H9 (cell line): ENCODE data around the gene NR5A1. TPM values are rescaled to one million over a fixed set of nuclear protein-coding genes. Genes with fewer than 3 reads are reported as not detected.

Source experiments
- DNase-seq: peaks from one replicate; pipeline ENCODE4 v3.0.0-alpha.2; 2017
- H2AFZ ChIP-seq: one replicate; pipeline ENCODE4 v1.6.1; 2013; ENCODE audit warnings: mild to moderate bottlenecking, low read length, control low read depth, moderate library complexity
- H2AK5ac ChIP-seq: 2 replicates; pipeline ENCODE4 v1.6.1; 2013; ENCODE audit warnings: low read length, control low read depth, mixed read lengths; ENCODE audit not compliant: insufficient read length
- H2BK120ac ChIP-seq: one replicate; pipeline ENCODE4 v1.6.1; 2013; ENCODE audit warnings: low read depth, mild to moderate bottlenecking, low read length, control low read depth, inconsistent platforms; ENCODE audit not compliant: poor library complexity, severe bottlenecking
- H2BK12ac ChIP-seq: 2 replicates; pipeline ENCODE4 v1.6.1; 2013; ENCODE audit warnings: low read length, control low read depth, mixed read lengths, low read depth; ENCODE audit not compliant: insufficient read length
- H2BK15ac ChIP-seq: 2 replicates; pipeline ENCODE4 v1.6.1; 2013; ENCODE audit warnings: low read depth, low read length, control low read depth
- H2BK20ac ChIP-seq: one replicate; pipeline ENCODE4 v1.6.1; 2013; ENCODE audit warnings: low read depth, mild to moderate bottlenecking, low read length, control low read depth, inconsistent platforms; ENCODE audit not compliant: poor library complexity, severe bottlenecking
- H2BK5ac ChIP-seq: 2 replicates; pipeline ENCODE4 v1.6.1; 2013; ENCODE audit warnings: low read length, control low read depth, mixed read lengths; ENCODE audit not compliant: insufficient read length
- H3K14ac ChIP-seq: 2 replicates; pipeline ENCODE4 v1.6.1; 2013; ENCODE audit warnings: low read length, control low read depth; ENCODE audit not compliant: insufficient read depth
- H3K18ac ChIP-seq: 2 replicates; pipeline ENCODE4 v1.6.1; 2013; ENCODE audit warnings: low read depth, mild to moderate bottlenecking, mixed read lengths, low read length, control low read depth; ENCODE audit not compliant: insufficient read length
- H3K23ac ChIP-seq: 2 replicates; pipeline ENCODE4 v1.6.1; 2013; ENCODE audit warnings: low read length, control low read depth, mixed read lengths, low read depth; ENCODE audit not compliant: insufficient read length
- H3K23me2 ChIP-seq: 2 replicates; pipeline ENCODE4 v1.6.1; 2013; ENCODE audit warnings: low read depth, mild to moderate bottlenecking, mixed read lengths, low read length, control low read depth; ENCODE audit not compliant: insufficient read length, poor library complexity, severe bottlenecking
- H3K27ac ChIP-seq: 2 replicates; pipeline ENCODE4 v1.5.1; 2013; ENCODE audit warnings: low read length, control low read depth, mixed read lengths, low read depth; ENCODE audit not compliant: insufficient read length
- H3K27me3 ChIP-seq: 2 replicates; pipeline ENCODE4 v1.6.1; 2013; ENCODE audit warnings: low read length, control low read depth, inconsistent platforms; ENCODE audit not compliant: insufficient read depth
- H3K4ac ChIP-seq: 2 replicates; pipeline ENCODE4 v1.6.1; 2013; ENCODE audit warnings: low read depth, mild to moderate bottlenecking, control low read depth, inconsistent platforms, low read length, moderate library complexity
- H3K4me1 ChIP-seq: 2 replicates; pipeline ENCODE4 v1.6.1; 2013; ENCODE audit warnings: low read length, control low read depth, inconsistent platforms; ENCODE audit not compliant: insufficient read depth
- H3K4me2 ChIP-seq: 2 replicates; pipeline ENCODE4 v1.6.1; 2013; ENCODE audit warnings: low read length, control low read depth, mixed read lengths; ENCODE audit not compliant: insufficient read length, insufficient read depth
- H3K56ac ChIP-seq: 2 replicates; pipeline ENCODE4 v1.6.1; 2013; ENCODE audit warnings: low read depth, mild to moderate bottlenecking, mixed read lengths, low read length, control low read depth; ENCODE audit not compliant: insufficient read length
- H3K79me1 ChIP-seq: 2 replicates; pipeline ENCODE4 v1.6.1; 2013; ENCODE audit warnings: low read depth, mild to moderate bottlenecking, moderate library complexity, low read length, control low read depth, inconsistent platforms; ENCODE audit not compliant: insufficient read depth, poor library complexity, severe bottlenecking
- H3K79me2 ChIP-seq: 2 replicates; pipeline ENCODE4 v1.6.1; 2013; ENCODE audit warnings: low read length, control low read depth, inconsistent platforms; ENCODE audit not compliant: insufficient read depth
- H3K9ac ChIP-seq: 2 replicates; pipeline ENCODE4 v1.6.1; 2013; ENCODE audit warnings: low read length, control low read depth, mixed read lengths; ENCODE audit not compliant: insufficient read length; ENCODE audit errors: extremely low read depth
- H3K9me3 ChIP-seq: one replicate; pipeline ENCODE4 v1.6.1; 2013; ENCODE audit warnings: low read depth, low read length, inconsistent platforms; ENCODE audit not compliant: control insufficient read depth
- H3T11ph ChIP-seq: one replicate; pipeline ENCODE4 v1.6.1; 2013; ENCODE audit warnings: mild to moderate bottlenecking, low read length, control low read depth, inconsistent platforms
- H4K20me1 ChIP-seq: one replicate; pipeline ENCODE4 v1.6.1; 2013; ENCODE audit not compliant: control insufficient read depth, insufficient read length, insufficient read depth
- H4K5ac ChIP-seq: 2 replicates; pipeline ENCODE4 v1.6.1; 2013; ENCODE audit warnings: low read depth, mild to moderate bottlenecking, mixed read lengths, low read length, control low read depth; ENCODE audit not compliant: insufficient read length
- H4K8ac ChIP-seq: replicated peaks from 2 replicates; pipeline ENCODE4 v1.6.1; 2013; ENCODE audit warnings: low read length, control low read depth, mixed read lengths, low read depth; ENCODE audit not compliant: insufficient read length
- H4K91ac ChIP-seq: 2 replicates; pipeline ENCODE4 v1.6.1; 2013; ENCODE audit warnings: low read depth, mild to moderate bottlenecking, moderate library complexity, mixed read lengths, low read length, control low read depth; ENCODE audit not compliant: insufficient read length
- H3K27ac Mint-ChIP-seq, 3 experiments: 2 replicates in 2 of 3; 3 replicates in 1 of 3; pipeline ENCODE4 v1.8.0; 2020 to 2021; ENCODE audit warnings: mixed read lengths in 3 of 3, mild to moderate bottlenecking in 1 of 3, moderate library complexity in 1 of 3
- H3K27me3 Mint-ChIP-seq: 2 replicates; pipeline ENCODE4 v1.8.0; 2021; ENCODE audit warnings: low read depth, mild to moderate bottlenecking, moderate library complexity, mixed read lengths
- H3K36me3 Mint-ChIP-seq, 3 experiments: 2 replicates in 2 of 3; 3 replicates in 1 of 3; pipeline ENCODE4 v1.8.0; 2020 to 2021; ENCODE audit warnings: low read depth in 3 of 3, mixed read lengths in 3 of 3; ENCODE audit not compliant: insufficient read depth in 1 of 3
- H3K4me1 Mint-ChIP-seq, 2 experiments: 2 replicates each; pipeline ENCODE4 v1.8.0; 2020; ENCODE audit warnings: mixed read lengths in 2 of 2
- H3K4me3 Mint-ChIP-seq, 2 experiments: 2 replicates in 1 of 2; 3 replicates in 1 of 2; pipeline ENCODE4 v1.8.0; 2020 to 2021; ENCODE audit warnings: mild to moderate bottlenecking in 2 of 2, mixed read lengths in 2 of 2, moderate library complexity in 1 of 2
- H3K9me3 Mint-ChIP-seq, 2 experiments: 2 replicates in 1 of 2; 3 replicates in 1 of 2; pipeline ENCODE4 v1.8.0; 2020; ENCODE audit warnings: mild to moderate bottlenecking in 2 of 2, mixed read lengths in 2 of 2, moderate library complexity in 1 of 2
- WGBS: extraction: QIAGEN DNeasy Blood & Tissue Kit; methylation state at CpG from one replicate; pipeline ENCODE4 v1.1.7; 2013; ENCODE audit warnings: missing lambda C conversion rate, low lambda C conversion rate, mixed read lengths; ENCODE audit not compliant: insufficient read length; ENCODE audit errors: extremely low coverage; 5-methylcytosine and 5-hydroxymethylcytosine counted together
- total RNA-seq: library from RNA; stranded (reverse); gene quantifications from 2 replicates; pipeline ENCODE4 v1.2.1, GENCODE V29; 2021
- TF ChIP-seq, protein P1 (sequence below): fragments of 200-600 bp; sonication (generic); conservative IDR thresholded peaks from 3 replicates; pipeline ENCODE4 v1.8.0; 2021; ENCODE audit warnings: antibody characterized with exemption, mild to moderate bottlenecking

NR5A1 gene
- total RNA-seq, 1 experiment from 2014 or later: 0.37 TPM

DNA sequence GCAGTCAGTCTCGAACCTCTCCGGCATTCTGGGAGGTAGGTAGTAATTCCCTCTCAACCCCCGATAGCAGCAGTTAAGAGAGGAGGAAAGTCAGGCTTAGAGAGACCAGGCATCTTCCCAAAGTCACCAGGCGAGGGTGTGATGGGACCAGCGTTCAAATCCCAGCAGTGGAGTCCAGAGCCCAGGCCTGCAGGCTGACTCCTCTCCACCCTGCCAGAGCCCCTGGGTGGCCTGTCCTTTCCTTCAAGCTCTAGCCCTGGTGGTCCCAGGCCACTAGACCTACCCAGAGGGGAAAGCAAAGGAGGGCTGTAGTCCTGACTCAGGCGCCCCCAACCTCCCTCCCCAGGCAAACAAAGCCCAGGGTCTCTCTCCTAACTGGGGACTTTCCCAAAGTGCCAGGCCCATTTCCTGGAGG is 4.2 kb upstream of the NR5A1 start:
- Histone ChIP-seq H3K4me1 (no peaks in the 10 kb centered on the region), H3K14ac (no peak overlapping the region), H3K79me1 (no peaks in the 10 kb centered on the region), H3K27ac (no peak overlapping the region), H3K23ac (no peak overlapping the region), H3K9ac (no peak overlapping the region), H3K4me2 (no peak overlapping the region), H4K20me1 (no peaks in the 10 kb centered on the region), H2BK20ac (no peak overlapping the region), H4K91ac (no peak overlapping the region), H3T11ph (no peak overlapping the region), H2BK15ac (no peak overlapping the region), H2AFZ (no peak overlapping the region), H2AK5ac (no peak overlapping the region), H3K18ac (no peak overlapping the region), H4K5ac (no peak overlapping the region), H3K56ac (no peak overlapping the region), H3K4ac (no peak overlapping the region), H3K79me2 (no peaks in the 10 kb centered on the region), H3K27me3 (no peaks in the 10 kb centered on the region), H4K8ac (no peak overlapping the region), H3K9me3 (no peaks in the 10 kb centered on the region), H3K23me2 (no peaks in the 10 kb centered on the region), H2BK12ac (no peak overlapping the region), H2BK5ac (no peak overlapping the region), H2BK120ac (no peak overlapping the region)
- Mint-ChIP-seq H3K27ac (no peak overlapping the region; a peak in 2 of 7 replicates), H3K27me3 (peaks cover 7% of the 10 kb centered on the region), H3K36me3 (no peaks in the 10 kb centered on the region), H3K9me3 (no peaks in the 10 kb centered on the region), H3K4me3 (no peak overlapping the region), H3K4me1 (peaks cover 2 to 24% of the 10 kb centered on the region in 2 experiments; a peak in 3 of 4 replicates)
- WGBS: no CpG with 5 or more reads among the region's 6 CpGs
- TF ChIP-seq, protein P1, sequence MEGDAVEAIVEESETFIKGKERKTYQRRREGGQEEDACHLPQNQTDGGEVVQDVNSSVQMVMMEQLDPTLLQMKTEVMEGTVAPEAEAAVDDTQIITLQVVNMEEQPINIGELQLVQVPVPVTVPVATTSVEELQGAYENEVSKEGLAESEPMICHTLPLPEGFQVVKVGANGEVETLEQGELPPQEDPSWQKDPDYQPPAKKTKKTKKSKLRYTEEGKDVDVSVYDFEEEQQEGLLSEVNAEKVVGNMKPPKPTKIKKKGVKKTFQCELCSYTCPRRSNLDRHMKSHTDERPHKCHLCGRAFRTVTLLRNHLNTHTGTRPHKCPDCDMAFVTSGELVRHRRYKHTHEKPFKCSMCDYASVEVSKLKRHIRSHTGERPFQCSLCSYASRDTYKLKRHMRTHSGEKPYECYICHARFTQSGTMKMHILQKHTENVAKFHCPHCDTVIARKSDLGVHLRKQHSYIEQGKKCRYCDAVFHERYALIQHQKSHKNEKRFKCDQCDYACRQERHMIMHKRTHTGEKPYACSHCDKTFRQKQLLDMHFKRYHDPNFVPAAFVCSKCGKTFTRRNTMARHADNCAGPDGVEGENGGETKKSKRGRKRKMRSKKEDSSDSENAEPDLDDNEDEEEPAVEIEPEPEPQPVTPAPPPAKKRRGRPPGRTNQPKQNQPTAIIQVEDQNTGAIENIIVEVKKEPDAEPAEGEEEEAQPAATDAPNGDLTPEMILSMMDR: peak; percentile 24; the same call in 1 of the 3 replicates
- peak; percentile 40 for DNase-seq
